Keratinocyte (primary cell): ENCODE results near the gene DAPK1.

ENCODE experiments used
- CTCF ChIP-seq, 3 experiments: IDR thresholded peaks in 1 of 3; conservative IDR thresholded peaks in 1 of 3; optimal IDR thresholded peaks in 1 of 3; 2 replicates in 2 of 3; 3 replicates in 1 of 3; pipeline versions ENCODE3 to v1.5.1; 2011; ENCODE audit warnings: low read length in 3 of 3, mild to moderate bottlenecking in 3 of 3, moderate library complexity in 2 of 3, control low read depth in 1 of 3, inconsistent platforms in 1 of 3; ENCODE audit not compliant: insufficient read depth in 2 of 3; ENCODE audit errors: extremely low read depth in 1 of 3
- EZH2 ChIP-seq: IDR thresholded peaks from one replicate; pipeline ENCODE4 v1.6.1; 2012; ENCODE audit warnings: inconsistent platforms, mild to moderate bottlenecking, low read length, moderate library complexity

GRCh38 chr9:87562062-87562461, 64.4 kb downstream of the DAPK1 start:
- TF ChIP-seq CTCF (optimal IDR thresholded peaks at IDR 0.05 in 1 of 3, IDR thresholded peaks at IDR 0.05 in 1 of 3, conservative IDR thresholded peaks at IDR 0.05 in 1 of 3; ENCODE audit: extremely low read depth in 1 of 3, insufficient read depth in 2 of 3, low read length in 3 of 3) (no peak), EZH2 (no peak)
